HG02943 (cell line): ENCODE data around the gene CLIC4.
"Not testable (repeated sequence)": the region's sequence is repeated elsewhere in the genome, so short reads cannot be mapped to it uniquely, and the experiment has no call there.

Experiments used
- ATAC-seq: cut with Tn5 transposase; IDR thresholded peaks from one replicate; pipeline ENCODE4 v1.9.1; 2021; ENCODE audit warnings: mild to moderate bottlenecking, low read depth, moderate library complexity; ENCODE audit not compliant: unreplicated experiment

Gene CLIC4

DNA sequence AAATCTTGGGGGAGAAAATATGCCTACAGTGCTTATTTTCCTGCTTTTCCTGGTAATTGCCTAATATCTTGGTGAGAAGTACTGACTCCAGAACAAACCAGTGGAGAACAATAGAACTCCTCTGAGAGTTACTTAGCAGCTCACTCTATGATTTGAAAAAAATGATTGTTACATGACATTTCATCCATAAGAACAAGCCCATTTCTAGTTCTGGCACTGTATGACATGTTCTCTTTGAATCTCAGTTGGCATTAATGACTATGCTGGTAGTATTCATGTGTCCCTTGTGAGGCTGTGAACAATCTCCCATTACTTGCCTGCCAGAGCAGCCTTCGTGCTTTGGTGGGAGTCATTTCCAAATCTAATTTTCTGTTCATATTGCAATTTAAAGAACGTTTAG is 58.0 kb downstream of the CLIC4 start:
- no peak for ATAC-seq

- ATAC-seq: no peak
Observed at GRCh38 chr1:24803987-24804530, 58.8 kb downstream of the CLIC4 start.

DNA sequence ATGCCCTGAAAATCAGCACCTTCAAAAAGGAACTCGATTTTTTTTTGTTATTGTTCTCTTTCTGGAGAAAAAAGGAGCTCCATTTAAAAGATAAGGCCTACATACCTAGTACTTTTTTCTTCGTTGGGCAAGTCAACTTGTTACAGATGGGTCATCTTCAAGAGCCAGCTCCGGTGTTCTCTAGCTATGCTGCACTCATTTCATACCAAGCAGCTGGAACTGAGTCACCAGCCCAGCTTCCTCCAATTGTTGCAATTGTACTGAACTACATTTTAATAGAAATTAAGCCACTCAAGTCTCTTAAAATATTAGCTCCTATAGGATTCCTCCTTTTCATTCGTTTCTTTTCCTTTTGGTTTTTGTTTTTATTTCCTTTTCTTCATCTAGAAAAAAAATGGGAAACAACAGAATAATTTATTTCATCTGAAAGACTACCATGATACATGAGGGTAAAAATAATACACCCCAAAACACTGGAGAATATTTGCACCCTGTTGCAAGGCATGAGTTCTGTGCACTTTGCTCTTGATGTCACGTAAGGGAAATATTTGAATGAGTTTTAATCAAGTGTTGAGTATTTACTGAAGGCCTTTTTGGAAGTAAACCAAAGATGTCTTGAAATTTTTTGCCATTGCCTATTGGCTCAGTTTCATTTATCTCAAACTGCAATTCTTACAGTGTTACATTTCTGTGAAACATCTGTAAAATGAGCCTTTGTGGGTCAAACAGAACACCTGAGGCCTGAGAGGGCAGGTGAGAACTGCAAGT is 60.5 kb downstream of the CLIC4 start:
- ATAC-seq: no peak

- ATAC-seq: no peak
Observed at GRCh38 chr1:24806588-24806987, 61.3 kb downstream of the CLIC4 start.

DNA sequence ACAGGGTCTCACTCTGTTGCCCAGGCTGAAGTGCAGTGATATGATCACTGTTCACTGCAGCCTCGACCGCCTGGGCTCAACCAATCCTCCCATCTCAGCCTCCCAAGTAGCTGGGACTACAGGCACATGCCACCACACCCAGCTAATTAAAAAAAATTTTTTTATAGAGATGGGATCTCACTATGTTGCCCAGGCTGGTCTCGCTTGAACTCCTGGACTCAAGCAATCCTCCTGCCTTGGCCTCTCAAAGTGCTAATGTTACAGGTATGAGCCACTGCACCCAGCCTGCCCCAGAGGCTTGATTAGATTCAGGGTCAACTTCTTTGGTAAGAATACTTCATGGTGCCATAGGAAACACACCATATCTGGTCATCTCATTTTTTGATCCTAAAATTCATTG is 66.2 kb downstream of the CLIC4 start:
- ATAC-seq: not testable (repeated sequence)

- not testable (repeated sequence) for ATAC-seq
Observed at GRCh38 chr1:24820221-24820620, 75.0 kb downstream of the CLIC4 start.

DNA sequence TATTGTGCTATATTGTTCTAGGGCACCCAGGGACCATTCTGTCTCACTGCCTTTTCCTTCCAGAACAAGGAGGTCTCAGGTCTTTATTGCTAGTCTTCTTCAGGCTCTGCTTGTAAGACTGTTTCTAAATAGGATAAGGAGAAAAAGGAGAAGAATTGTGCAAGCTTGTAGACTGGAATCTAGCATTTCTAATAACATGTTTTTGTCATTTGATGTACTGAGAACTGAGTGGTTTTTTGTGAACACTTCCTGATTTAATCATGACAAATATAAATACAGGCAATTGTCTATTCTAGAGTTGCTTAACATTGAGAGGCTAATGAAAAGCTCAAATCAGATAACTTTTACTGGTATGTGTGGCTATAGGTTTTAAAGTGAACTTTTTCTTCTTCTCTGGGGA is 77.6 kb downstream of the CLIC4 start:
- ATAC-seq: no peak

- not testable (repeated sequence) for ATAC-seq
Observed at GRCh38 chr1:24823486-24823885, 78.2 kb downstream of the CLIC4 start.

GRCh38 chr1:24825174-24825573 is 79.9 kb downstream of the CLIC4 start:
- ATAC-seq: no peak

GRCh38 chr1:24826510-24826909 is 81.3 kb downstream of the CLIC4 start:
- no peak for ATAC-seq

GRCh38 chr1:24827379-24828135 is 82.3 kb downstream of the CLIC4 start:
- no peak for ATAC-seq

DNA sequence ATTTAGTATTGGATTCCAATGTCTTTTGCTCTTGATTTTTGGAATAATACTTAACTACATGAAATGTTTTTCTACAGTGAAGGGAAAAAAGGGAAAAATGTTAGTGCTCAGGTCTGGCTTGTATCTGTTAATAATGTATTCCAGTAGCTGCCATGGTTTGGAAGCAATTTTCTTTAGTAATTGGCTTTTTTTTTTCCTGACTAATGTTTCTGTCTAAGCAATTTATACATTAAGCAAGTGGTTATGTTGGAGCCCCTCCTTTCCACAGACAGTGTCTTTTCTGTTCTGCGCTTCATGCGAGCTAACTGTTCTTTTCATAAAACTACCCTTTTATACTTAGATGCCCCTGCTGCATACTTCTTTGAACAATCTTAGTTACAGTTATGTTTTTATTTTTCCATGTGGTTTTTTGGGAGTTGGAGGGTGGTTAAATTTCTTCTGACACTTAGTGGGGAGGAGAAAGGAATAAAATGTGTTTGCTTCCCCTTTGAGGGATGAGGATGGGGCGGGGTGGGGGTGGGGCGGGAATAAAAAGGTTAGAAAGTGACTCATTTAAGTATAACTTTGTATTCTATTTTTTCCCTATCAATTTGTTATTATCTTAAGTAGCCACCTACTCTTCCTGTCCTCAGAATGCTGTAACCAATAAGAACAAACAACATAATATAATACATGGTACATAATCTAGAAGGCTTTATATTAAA is 83.1 kb downstream of the CLIC4 start:
- no peak for ATAC-seq

DNA sequence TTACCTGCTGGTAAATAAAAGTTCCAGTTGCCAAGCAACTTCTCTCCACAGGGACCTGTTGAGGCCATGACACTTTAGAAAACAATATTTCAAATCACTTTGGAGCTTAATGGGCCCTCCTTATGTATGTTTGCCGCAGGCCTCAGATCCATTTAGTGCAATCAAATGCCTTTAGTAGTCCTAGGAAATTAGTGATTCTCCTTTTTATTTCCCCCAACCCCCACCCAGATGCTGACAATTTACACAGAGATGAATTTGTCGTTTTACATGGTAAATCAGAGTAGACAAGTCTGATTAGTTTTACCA is 83.6 kb downstream of the CLIC4 start:
- ATAC-seq: no peak

DNA sequence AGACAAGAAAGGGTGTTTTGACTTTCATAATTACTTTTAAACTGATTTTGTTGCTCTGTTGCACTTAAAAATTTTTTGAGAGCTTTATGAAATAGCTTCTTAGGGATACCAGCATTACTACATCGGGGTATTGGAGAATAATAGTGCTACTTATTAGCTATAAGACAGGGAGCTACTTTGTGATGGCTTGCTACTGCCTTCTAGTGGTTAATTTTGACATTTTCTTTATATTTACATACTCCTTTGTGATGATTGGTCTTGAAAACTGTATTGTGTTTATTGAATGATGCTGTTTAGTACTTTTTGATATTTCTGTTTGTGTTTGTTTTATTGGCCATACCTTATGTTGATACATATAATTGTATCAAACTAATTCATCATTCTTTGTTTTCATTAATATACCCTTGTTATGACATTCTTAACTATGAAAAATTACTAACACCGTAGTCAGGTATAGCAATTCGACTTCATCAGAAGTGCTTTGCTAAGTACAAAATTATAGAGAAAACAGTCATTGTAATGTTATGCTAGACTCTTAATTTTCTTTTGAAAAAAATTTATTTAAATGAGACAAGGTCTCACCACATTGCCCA is 85.5 kb downstream of the CLIC4 start:
- ATAC-seq: no peak

GRCh38 chr1:24841593-24841992 is 96.3 kb downstream of the CLIC4 start:
- ATAC-seq: no peak

GRCh38 chr1:24846671-24847070 is 101.4 kb downstream of the CLIC4 start:
- no peak for ATAC-seq

GRCh38 chr1:24847995-24848881 is 103.0 kb downstream of the CLIC4 start:
- ATAC-seq: peak; percentile 93

DNA sequence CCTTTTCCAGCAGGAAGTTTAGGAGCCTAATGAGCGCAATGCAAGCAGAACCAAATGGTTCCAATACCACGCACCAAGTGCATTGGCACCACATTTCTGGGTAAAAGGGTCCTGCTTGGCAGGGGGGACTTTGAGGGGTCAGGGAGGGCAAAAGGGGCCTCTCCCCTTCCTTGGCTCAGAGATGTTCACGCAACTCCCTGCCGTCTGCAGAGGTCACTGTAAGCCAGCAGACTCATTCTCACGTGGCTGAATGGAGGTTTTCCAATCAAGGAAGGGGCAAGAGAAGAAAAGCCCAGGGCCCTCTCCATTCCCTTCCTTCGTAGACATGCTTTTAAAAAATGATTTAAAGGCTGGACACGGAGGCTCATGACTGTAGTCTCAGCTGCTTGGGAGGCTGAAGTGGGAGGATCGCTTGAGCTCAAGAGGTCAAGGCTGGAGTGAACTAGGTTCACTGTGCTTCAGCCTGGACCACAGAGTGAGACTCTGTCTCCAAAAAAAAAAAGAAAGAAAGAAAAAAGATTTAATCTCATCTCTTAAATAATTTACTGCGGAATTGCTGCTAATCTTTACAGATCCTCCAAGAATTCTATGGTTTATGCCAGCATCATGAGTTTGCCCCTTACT is 104.5 kb downstream of the CLIC4 start:
- ATAC-seq: no peak

DNA sequence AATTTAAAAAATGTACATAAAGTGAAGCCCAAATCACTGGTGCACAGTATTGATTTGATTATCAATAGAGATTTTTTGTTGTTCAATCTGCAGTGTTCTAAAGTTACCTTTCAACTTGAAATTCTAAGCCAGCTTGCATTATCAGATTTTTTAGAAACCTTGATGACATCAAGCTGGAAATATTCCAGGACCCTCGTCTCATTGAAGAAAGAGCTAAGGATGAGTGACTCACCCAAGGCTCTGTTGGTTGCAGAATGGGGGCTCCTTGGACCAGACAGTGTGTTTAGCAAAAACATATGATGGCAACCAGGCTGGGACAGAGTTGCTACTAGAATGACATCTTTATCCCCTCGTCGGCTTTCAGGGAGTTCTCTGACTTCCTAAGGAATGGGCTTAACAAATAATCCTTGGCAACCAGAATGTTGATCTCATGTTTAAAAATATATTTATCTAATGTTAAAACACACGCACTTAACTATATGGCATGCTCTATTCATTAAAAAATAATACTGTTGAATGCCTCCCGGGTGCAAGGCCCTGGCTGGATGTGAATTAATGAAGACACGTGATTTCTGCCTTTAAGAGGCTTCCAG is 105.2 kb downstream of the CLIC4 start:
- no peak for ATAC-seq
